Breast epithelium (tissue), 4 donors: Measurements from ENCODE around the gene PRDM4. TPM values are rescaled to one million over a fixed set of nuclear protein-coding genes. Genes with fewer than 3 reads are reported as not detected.

Source experiments
- DNase-seq, 2 donors: peaks; one replicate each; pipeline ENCODE4 v3.0.0-alpha.2; 2019; ENCODE audit warnings: low spot score in 2 of 2
- H3K27ac ChIP-seq, 2 donors: fragments of 200-600 bp; sonication (generic) in 1 of 2; one replicate each; pipeline ENCODE4 v1.5.1; 2016 to 2019; ENCODE audit warnings: mild to moderate bottlenecking in 1 of 2
- H3K27me3 ChIP-seq, 2 donors: fragments of 200-600 bp; sonication (generic) in 1 of 2; one replicate each; pipeline versions ENCODE4 v1.5.1 to v1.6.0; 2017 to 2019; ENCODE audit warnings: control low read depth in 1 of 2, mild to moderate bottlenecking in 1 of 2
- H3K36me3 ChIP-seq: fragments of 200-600 bp; one replicate; pipeline ENCODE4 v1.5.1; 2019
- H3K4me1 ChIP-seq, 2 donors: fragments of 200-600 bp; sonication (generic); one replicate each; pipeline ENCODE4 v1.5.1; 2016 to 2019; ENCODE audit warnings: control low read depth in 1 of 2
- H3K4me3 ChIP-seq, 3 donors: fragments of 200-600 bp; sonication (generic); 1 replicate in 2 of 3; 2 replicates in 1 of 3; pipeline ENCODE4 v1.5.1; 2016 to 2019; ENCODE audit warnings: mild to moderate bottlenecking in 3 of 3, moderate library complexity in 2 of 3
- H3K9me3 ChIP-seq, 2 donors: fragments of 200-600 bp; sonication (generic) in 1 of 2; one replicate each; pipeline ENCODE4 v1.5.1; 2016 to 2019; ENCODE audit warnings: control low read depth in 1 of 2
- POLR2A ChIP-seq: fragments of 450-650 bp; IDR thresholded peaks from one replicate; pipeline ENCODE4 v1.6.1; 2016; ENCODE audit warnings: antibody characterized with exemption, mild to moderate bottlenecking, moderate library complexity
- POLR2AphosphoS5 ChIP-seq, 3 donors: sonication (generic); formaldehyde crosslinking; IDR thresholded peaks; one replicate each; pipeline ENCODE4 v1.6.1; 2017; ENCODE audit warnings: antibody characterized with exemption in 3 of 3
- intact Hi-C: fragments of 100-400 bp; cut with DNase I; formaldehyde crosslinking; loops from one replicate; pipeline ENCODE4 v1.15.1; 2023; ENCODE audit warnings: low total_unique reads
- total RNA-seq, 3 donors: library from RNA; depleted of rRNA; stranded (reverse); fragments of >200 nt; gene quantifications; one replicate each; pipeline ENCODE4 v1.1.0, GENCODE V29; 2016
- TF ChIP-seq, protein P1 (sequence below), 3 donors: fragments of 450-650 bp; IDR thresholded peaks; one replicate each; pipeline ENCODE4 v1.5.1; 2016 to 2017; ENCODE audit warnings: antibody characterized with exemption in 3 of 3, mild to moderate bottlenecking in 3 of 3, moderate library complexity in 3 of 3

The PRDM4 gene
- total RNA-seq, 3 donors from 2014 or later: 29.4 to 32.6 (median 31.1) TPM

DNA sequence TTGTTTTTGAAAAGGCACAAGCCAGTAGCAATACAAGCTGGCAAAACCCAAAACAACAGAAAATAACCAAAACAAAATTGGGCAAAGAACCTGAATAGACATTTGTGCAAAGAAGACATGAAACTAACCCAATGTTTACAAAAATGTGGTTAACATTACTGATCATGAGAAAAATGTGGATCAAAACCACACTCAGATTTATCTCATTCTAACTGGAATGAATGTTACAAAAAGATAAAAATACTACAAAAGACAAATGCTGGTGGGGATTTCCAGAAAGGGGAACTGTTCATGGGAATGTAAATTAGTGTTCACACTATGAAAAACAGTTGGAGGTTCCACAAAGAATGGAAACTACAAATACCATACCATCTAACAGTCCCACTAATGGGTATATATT is 40.2 kb upstream of the PRDM4 start:
- intact Hi-C loops: no loop called here
- no peak overlapping the region for H3K27ac ChIP-seq
- no peak overlapping the region for H3K4me3 ChIP-seq
- no peaks in the 10 kb centered on the region for H3K4me1 ChIP-seq
- no peaks in the 10 kb centered on the region for H3K9me3 ChIP-seq
- TF ChIP-seq POLR2AphosphoS5 (IDR thresholded peaks at IDR 0.05) (no peak), POLR2A (no peak)
- TF ChIP-seq, protein P1, sequence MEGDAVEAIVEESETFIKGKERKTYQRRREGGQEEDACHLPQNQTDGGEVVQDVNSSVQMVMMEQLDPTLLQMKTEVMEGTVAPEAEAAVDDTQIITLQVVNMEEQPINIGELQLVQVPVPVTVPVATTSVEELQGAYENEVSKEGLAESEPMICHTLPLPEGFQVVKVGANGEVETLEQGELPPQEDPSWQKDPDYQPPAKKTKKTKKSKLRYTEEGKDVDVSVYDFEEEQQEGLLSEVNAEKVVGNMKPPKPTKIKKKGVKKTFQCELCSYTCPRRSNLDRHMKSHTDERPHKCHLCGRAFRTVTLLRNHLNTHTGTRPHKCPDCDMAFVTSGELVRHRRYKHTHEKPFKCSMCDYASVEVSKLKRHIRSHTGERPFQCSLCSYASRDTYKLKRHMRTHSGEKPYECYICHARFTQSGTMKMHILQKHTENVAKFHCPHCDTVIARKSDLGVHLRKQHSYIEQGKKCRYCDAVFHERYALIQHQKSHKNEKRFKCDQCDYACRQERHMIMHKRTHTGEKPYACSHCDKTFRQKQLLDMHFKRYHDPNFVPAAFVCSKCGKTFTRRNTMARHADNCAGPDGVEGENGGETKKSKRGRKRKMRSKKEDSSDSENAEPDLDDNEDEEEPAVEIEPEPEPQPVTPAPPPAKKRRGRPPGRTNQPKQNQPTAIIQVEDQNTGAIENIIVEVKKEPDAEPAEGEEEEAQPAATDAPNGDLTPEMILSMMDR (IDR thresholded peaks at IDR 0.05): no peak
- no peaks in the 10 kb centered on the region for H3K36me3 ChIP-seq
- H3K27me3 ChIP-seq: no peaks in the 10 kb centered on the region
- DNase-seq: no peak

DNA sequence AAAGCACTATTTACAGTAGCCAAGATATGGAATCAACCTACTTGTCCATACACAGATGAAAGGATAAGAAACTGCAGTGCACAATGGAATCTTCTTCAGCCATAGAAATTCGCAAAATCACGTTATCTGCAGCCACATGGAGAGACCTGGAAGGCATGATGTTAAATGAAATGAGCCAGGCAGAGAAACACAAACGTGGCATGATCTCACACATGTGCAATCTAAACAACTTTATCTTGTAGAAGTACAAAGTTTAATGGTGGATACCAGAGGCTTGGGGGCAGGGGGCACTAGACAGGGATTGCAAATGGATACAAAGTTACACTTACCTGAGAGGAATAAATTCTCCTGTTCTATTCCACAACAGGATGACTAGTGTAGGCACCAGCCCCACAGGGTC is 37.6 kb upstream of the PRDM4 start:
- TF ChIP-seq POLR2AphosphoS5 (IDR thresholded peaks at IDR 0.05): no peak
- TF ChIP-seq, protein P1 (IDR thresholded peaks at IDR 0.05): no peak
- TF ChIP-seq POLR2A: no peak
- no peak for DNase-seq
- no peaks in the 10 kb centered on the region for H3K9me3 ChIP-seq
- no peaks in the 10 kb centered on the region for H3K27me3 ChIP-seq
- no peaks in the 10 kb centered on the region for H3K36me3 ChIP-seq
- H3K4me1 ChIP-seq: no peaks in the 10 kb centered on the region
- intact Hi-C loops: no loop called here
- H3K27ac ChIP-seq: no peak overlapping the region
- H3K4me3 ChIP-seq: no peak overlapping the region

DNA sequence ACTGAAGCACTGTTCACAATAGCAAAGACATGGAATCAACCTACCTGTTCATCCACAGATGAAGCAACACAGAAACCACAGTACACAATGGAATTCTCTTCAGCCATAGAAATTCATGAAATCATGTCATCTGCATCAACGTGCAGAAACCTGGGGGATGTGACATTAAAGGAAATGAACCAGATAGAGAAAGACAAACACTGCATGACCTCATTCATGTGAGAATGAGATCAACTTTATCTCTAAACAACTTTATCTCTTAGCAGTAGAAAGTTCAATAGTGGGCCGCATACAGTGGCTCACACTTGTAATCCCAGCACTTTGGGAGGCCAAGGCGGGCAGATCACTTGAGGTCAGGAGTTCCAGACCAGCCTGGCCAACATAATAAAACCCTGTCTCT is 33.5 kb upstream of the PRDM4 start:
- TF ChIP-seq POLR2AphosphoS5 (IDR thresholded peaks at IDR 0.05) (no peak), POLR2A (no peak)
- TF ChIP-seq, protein P1 (IDR thresholded peaks at IDR 0.05): no peak
- Histone ChIP-seq H3K4me3 (no peak overlapping the region), H3K27me3 (no peaks in the 10 kb centered on the region), H3K4me1 (no peaks in the 10 kb centered on the region), H3K36me3 (no peaks in the 10 kb centered on the region), H3K27ac (no peak overlapping the region), H3K9me3 (no peaks in the 10 kb centered on the region)
- no peak for DNase-seq
- intact Hi-C loops: no loop called here

DNA sequence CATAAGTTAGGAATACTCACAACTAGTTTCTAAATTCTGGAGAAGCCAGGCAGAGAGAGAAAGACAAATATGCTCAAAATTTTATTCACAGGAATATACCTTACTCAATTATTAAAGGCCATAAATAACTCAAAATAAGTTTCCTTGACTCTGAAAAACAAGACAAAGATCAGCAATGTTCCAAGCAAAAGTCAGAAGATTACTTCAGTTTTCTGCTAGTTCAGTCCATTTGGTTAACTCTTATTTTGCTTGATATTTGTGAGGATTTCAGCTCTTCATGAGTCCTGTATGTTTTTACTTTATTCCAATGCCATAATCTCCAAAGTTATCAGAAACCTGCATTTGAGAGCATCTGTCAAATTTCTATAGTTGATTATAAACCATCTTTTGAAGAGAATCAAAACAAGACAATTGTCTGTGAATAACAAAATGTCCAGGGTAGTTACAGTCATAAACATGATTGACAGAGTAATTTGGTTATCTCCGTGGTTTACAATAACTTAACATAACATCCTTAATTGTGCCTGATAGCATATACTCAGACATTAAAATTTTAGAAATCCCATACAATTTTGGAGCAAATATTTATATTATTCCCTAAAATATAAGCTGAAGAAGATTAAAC is 30.6 kb upstream of the PRDM4 start:
- Histone ChIP-seq H3K27me3 (no peaks in the 10 kb centered on the region), H3K4me1 (no peaks in the 10 kb centered on the region), H3K36me3 (no peaks in the 10 kb centered on the region), H3K4me3 (no peak overlapping the region), H3K9me3 (no peaks in the 10 kb centered on the region), H3K27ac (no peak overlapping the region)
- intact Hi-C loops: no loop called here
- DNase-seq: no peak
- no peak for TF ChIP-seq POLR2A
- no peak for TF ChIP-seq POLR2AphosphoS5 (IDR thresholded peaks at IDR 0.05)
- TF ChIP-seq, protein P1 (IDR thresholded peaks at IDR 0.05): no peak

DNA sequence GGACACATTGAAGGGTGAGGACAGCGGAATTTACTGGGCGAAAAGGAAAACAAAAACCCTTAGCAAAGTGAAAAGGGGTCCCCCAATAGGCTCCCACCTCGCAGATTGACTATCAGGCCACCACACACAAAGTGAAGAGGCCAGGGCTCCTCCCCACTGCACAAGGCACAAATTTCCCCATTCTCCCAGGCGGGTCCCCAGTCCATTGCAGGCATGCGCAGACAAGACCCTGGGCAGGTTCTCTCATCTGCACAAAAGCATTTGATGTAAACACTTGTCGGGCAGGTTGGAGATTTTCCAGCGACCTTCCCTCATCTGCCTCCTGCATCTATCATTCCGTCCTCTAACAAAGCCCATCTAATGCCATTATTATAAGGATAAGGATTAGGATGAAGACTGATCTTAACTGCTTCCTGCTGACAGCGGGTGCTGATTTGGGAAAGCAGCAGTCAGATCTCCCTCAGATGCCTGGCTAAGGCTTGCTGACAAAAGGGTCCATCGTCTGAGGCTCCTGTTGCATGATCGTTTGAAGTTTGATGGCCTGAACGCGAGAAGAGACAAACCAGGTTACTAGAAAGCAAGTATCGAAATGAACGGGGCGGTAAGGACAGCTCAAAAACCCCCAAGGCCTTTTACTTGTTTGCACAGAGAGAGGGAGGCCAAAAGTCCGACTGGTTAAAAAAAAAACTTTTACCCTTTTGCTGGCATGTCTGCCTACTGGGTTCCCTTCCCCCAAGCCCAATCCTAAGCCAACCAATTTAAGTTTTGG is 27.9 kb upstream of the PRDM4 start:
- no peak for DNase-seq
- TF ChIP-seq, protein P1 (IDR thresholded peaks at IDR 0.05): no peak
- no peak for TF ChIP-seq POLR2A
- TF ChIP-seq POLR2AphosphoS5 (IDR thresholded peaks at IDR 0.05): no peak
- Histone ChIP-seq H3K27me3 (no peaks in the 10 kb centered on the region), H3K4me3 (no peak overlapping the region), H3K27ac (no peak overlapping the region), H3K36me3 (no peaks in the 10 kb centered on the region), H3K4me1 (no peaks in the 10 kb centered on the region), H3K9me3 (no peaks in the 10 kb centered on the region)
- intact Hi-C loops: no loop called here
